AG04450 (cell line): ENCODE measurements around the gene SH3PXD2A. TPM values are rescaled to one million over a fixed set of nuclear protein-coding genes. Genes with fewer than 3 reads are reported as not detected.

ENCODE experiments used
- CTCF ChIA-PET: fragments of 300-600, 350-600 bp; formaldehyde crosslinking; extraction: SDS; loops from one replicate; lab custom pipeline; 2022; ENCODE audit warnings: antibody characterized with exemption, inconsistent platforms; lab: Charles Lee
- POLR2A ChIA-PET: fragments of 350-600 bp; formaldehyde crosslinking; extraction: SDS; loops from one replicate; lab custom pipeline; 2021; ENCODE audit warnings: antibody characterized with exemption, inconsistent platforms; lab: Yijun Ruan, JAX
- DNase-seq: peaks from one replicate; pipeline ENCODE4 v3.0.0-alpha.2; 2011; ENCODE audit warnings: low read depth, low spot score
- H3K27ac ChIP-seq: one replicate; pipeline ENCODE4 v1.5.1; 2012; ENCODE audit warnings: low read depth, low read length, control low read depth
- H3K27me3 ChIP-seq: one replicate; pipeline ENCODE4 v1.6.0; 2012; ENCODE audit warnings: low read length; ENCODE audit not compliant: control insufficient read depth, insufficient read depth
- H3K4me3 ChIP-seq: 2 replicates; pipeline ENCODE4 v1.5.1; 2011; ENCODE audit warnings: mild to moderate bottlenecking, low read depth, low read length, control low read depth
- H3K9me3 ChIP-seq: 2 replicates; pipeline ENCODE4 v1.5.1; 2012; ENCODE audit warnings: low read length; ENCODE audit not compliant: control insufficient read depth, insufficient read depth
- CTCF ChIP-seq: IDR thresholded peaks from 2 replicates; pipeline ENCODE4 v1.5.1; 2011; ENCODE audit warnings: low read depth, low read length, control low read depth, inconsistent platforms
- polyA plus RNA-seq: library from polyadenylated mRNA; depleted of rRNA; stranded (reverse); fragments of >200 nt; gene quantifications from 2 replicates; pipeline ENCODE4 v1.2.3, GENCODE V29; 2011

SH3PXD2A gene
- polyA plus RNA-seq, 1 experiment, result 22.9 TPM

GRCh38 chr10:103794996-103795395 lies 60.4 kb downstream of the SH3PXD2A start:
- POLR2A ChIA-PET, result interaction anchor here (0.6 kb wide), 1 partner anchor 22 kb away, joined by 4 read pairs; no protein-coding TSS in a partner anchor
- no peak overlapping the region for H3K4me3 ChIP-seq
- H3K27ac ChIP-seq, result no peak overlapping the region
- DNase-seq, result no peak
- CTCF ChIA-PET, result no interaction called here
- H3K9me3 ChIP-seq, result no peaks in the 10 kb centered on the region
- no peaks in the 10 kb centered on the region for H3K27me3 ChIP-seq
- no peak for TF ChIP-seq CTCF

- TF ChIP-seq CTCF, result no peak
These were observed 61.2 kb downstream of the SH3PXD2A start for GRCh38 chr10:103793920-103794883.

GRCh38 chr10:103793429-103793828 lies 61.9 kb downstream of the SH3PXD2A start:
- Histone ChIP-seq H3K27me3 (no peaks in the 10 kb centered on the region), H3K4me3 (no peak overlapping the region), H3K9me3 (no peaks in the 10 kb centered on the region), H3K27ac (no peak overlapping the region)
- DNase-seq, result no peak
- CTCF ChIA-PET, result no interaction called here
- TF ChIP-seq CTCF, result no peak
- POLR2A ChIA-PET, result interaction anchor here (0.7 kb wide), 1 partner anchor 75 kb away, joined by 4 read pairs; no protein-coding TSS in a partner anchor

More at GRCh38 chr10:103793920-103794883, 61.2 kb downstream of the SH3PXD2A start:
- no peaks in the 10 kb centered on the region for H3K9me3 ChIP-seq
- ChIA-PET POLR2A (interaction anchor here (0.6 kb wide), 1 partner anchor 21 kb away, joined by 4 read pairs; no protein-coding TSS in a partner anchor), CTCF (no interaction called here)
- no peaks in the 10 kb centered on the region for H3K27me3 ChIP-seq
- no peak for DNase-seq
- H3K4me3 ChIP-seq, result no peak overlapping the region
- H3K27ac ChIP-seq, result no peak overlapping the region

GRCh38 chr10:103792547-103792946 lies 62.8 kb downstream of the SH3PXD2A start:
- H3K27me3 ChIP-seq, result no peaks in the 10 kb centered on the region
- ChIA-PET POLR2A (interaction anchor here (0.7 kb wide), 1 partner anchor 76 kb away, joined by 4 read pairs; no protein-coding TSS in a partner anchor), CTCF (interaction anchor here (0.6 to 1.7 kb wide), 2 partner anchors 11 to 159 kb away, joined by 4 to 7 read pairs; no protein-coding TSS in a partner anchor)
- peak; percentile 20 for DNase-seq
- no peak overlapping the region for H3K27ac ChIP-seq
- H3K9me3 ChIP-seq, result no peaks in the 10 kb centered on the region
- no peak for TF ChIP-seq CTCF
- H3K4me3 ChIP-seq, result no peak overlapping the region

GRCh38 chr10:103791858-103792257 lies 63.5 kb downstream of the SH3PXD2A start:
- ChIA-PET POLR2A (no interaction called here), CTCF (interaction anchor here (0.6 to 1.7 kb wide), 3 partner anchors 10 to 158 kb away, joined by 4 to 7 read pairs (median 4); no protein-coding TSS in a partner anchor)
- no peak for DNase-seq
- no peak for TF ChIP-seq CTCF
- no peaks in the 10 kb centered on the region for H3K9me3 ChIP-seq
- H3K4me3 ChIP-seq, result no peak overlapping the region
- no peak overlapping the region for H3K27ac ChIP-seq
- H3K27me3 ChIP-seq, result no peaks in the 10 kb centered on the region
